Kidney epithelial cell (primary cell): ENCODE measurements around the gene C1QTNF12. TPM values are rescaled to one million over a fixed set of nuclear protein-coding genes. Genes with fewer than 3 reads are reported as not detected.

Experiments
- DNase-seq: peaks from one replicate; pipeline ENCODE4 v3.0.0-alpha.2; 2010; ENCODE audit warnings: low read depth
- H3K27me3 ChIP-seq: 2 replicates; pipeline ENCODE4 v1.6.0; 2011; ENCODE audit warnings: low read length; ENCODE audit not compliant: control insufficient read depth, insufficient read depth
- H3K36me3 ChIP-seq: 2 replicates; pipeline ENCODE4 v1.5.1; 2011; ENCODE audit warnings: low read length; ENCODE audit not compliant: control insufficient read depth, insufficient read depth
- H3K4me3 ChIP-seq: 2 replicates; pipeline ENCODE4 v1.5.1; 2011; ENCODE audit warnings: low read depth, mild to moderate bottlenecking, control low read depth, low read length
- total RNA-seq: library from RNA; depleted of rRNA; stranded (reverse); fragments of >200 nt; gene quantifications from 2 replicates; pipeline ENCODE4 v1.2.3, GENCODE V29; 2015
- TF ChIP-seq, protein P1 (sequence below): IDR thresholded peaks from 2 replicates; pipeline ENCODE4 v1.5.1; 2011; ENCODE audit warnings: mild to moderate bottlenecking, moderate library complexity, low read length, control low read depth, inconsistent platforms; ENCODE audit not compliant: insufficient read depth, poor library complexity, severe bottlenecking

The C1QTNF12 gene, protein sequence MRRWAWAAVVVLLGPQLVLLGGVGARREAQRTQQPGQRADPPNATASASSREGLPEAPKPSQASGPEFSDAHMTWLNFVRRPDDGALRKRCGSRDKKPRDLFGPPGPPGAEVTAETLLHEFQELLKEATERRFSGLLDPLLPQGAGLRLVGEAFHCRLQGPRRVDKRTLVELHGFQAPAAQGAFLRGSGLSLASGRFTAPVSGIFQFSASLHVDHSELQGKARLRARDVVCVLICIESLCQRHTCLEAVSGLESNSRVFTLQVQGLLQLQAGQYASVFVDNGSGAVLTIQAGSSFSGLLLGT
- 0.88 and 1.4 TPM in 2 replicates for total RNA-seq

DNA sequence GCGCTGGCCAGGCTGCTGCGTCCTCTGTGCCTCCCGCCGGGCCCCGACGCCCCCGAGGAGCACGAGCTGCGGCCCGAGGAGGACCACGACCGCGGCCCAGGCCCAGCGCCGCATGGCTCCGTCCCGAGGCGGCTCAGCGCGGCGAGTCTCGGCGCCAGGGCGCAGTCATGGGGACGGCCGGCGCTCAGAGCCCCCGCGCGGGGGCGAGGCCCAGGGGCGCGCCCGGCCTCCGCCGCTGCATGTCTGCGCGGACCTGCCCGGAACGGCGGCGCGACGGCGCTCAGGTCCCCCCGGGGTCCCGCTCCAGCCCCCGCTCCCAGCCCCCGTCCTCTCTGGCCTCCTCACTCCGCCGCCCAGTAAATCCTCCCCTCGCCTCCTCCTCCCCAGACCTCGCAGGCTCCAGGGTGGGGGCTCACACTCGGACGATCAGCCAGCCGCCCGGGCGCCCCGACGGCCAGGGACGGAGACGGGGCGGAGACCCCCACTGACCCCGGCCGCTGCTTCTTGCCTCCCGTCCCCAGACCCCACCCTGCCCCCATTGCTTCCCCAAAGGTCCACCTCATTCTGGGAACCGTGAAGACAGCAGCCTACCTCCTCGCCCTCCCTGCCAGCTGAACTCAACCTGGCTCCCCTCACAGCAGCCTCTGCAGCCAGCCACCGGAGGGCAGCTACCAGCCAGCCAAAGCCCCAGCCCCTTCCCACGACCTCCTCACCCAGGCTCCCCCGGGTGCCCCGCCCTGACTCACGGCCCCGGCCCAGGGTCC, at the start of gene C1QTNF12:
Gene C1QTNF12 (minus strand): TSS at position 146 of the 764 bp plus-strand sequence. CDS start 32 bp downstream, at position 114.
- Histone ChIP-seq H3K4me3 (no peak within 1 kb of the TSS), H3K27me3 (peaks cover 43% of the 10 kb centered on the region), H3K36me3 (no peaks in the 10 kb centered on the region)
- TF ChIP-seq, protein P1, sequence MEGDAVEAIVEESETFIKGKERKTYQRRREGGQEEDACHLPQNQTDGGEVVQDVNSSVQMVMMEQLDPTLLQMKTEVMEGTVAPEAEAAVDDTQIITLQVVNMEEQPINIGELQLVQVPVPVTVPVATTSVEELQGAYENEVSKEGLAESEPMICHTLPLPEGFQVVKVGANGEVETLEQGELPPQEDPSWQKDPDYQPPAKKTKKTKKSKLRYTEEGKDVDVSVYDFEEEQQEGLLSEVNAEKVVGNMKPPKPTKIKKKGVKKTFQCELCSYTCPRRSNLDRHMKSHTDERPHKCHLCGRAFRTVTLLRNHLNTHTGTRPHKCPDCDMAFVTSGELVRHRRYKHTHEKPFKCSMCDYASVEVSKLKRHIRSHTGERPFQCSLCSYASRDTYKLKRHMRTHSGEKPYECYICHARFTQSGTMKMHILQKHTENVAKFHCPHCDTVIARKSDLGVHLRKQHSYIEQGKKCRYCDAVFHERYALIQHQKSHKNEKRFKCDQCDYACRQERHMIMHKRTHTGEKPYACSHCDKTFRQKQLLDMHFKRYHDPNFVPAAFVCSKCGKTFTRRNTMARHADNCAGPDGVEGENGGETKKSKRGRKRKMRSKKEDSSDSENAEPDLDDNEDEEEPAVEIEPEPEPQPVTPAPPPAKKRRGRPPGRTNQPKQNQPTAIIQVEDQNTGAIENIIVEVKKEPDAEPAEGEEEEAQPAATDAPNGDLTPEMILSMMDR = no peak
- no peak for DNase-seq

DNA sequence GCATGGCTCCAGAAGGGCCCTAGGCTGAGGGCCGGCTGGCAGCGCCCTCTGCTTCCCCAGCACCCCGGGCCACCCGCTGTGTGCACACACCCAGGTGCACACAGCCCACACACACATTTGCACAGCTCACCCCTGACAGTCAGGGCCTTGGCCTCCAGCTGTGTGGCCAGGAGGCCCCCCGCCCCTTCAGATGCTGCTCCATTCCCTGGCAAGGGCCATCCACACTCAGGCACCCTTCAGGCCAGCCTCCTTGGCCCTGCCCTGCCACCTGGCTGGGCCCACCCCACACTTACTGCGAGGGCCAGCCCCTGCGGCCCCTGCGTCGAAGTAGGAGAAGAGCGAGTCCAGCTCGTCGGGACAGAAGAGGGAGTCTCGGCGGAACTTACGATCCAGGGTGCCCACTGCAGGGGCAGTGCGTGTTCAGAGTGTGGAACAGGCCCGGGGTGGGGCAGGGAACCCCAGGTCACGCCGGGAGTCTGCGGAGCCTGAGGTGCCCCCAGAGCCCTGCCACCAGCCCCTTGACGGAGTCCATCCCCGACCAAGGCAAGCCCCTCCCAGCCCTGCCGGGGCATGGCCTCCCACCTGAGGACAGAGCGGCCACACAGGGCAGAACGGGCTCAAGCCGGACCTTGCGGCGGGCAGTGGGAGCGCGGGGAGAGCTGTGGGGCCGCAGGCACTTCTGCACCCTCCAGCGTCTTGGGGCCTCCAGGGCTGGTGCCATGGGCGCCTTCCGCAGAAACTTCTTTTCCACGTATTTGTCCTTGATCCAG, 48.8 kb upstream of the C1QTNF12 start:
- DNase-seq = no peak
- peaks cover 5% of the 10 kb centered on the region for H3K27me3 ChIP-seq
- TF ChIP-seq, protein P1 = no peak

DNA sequence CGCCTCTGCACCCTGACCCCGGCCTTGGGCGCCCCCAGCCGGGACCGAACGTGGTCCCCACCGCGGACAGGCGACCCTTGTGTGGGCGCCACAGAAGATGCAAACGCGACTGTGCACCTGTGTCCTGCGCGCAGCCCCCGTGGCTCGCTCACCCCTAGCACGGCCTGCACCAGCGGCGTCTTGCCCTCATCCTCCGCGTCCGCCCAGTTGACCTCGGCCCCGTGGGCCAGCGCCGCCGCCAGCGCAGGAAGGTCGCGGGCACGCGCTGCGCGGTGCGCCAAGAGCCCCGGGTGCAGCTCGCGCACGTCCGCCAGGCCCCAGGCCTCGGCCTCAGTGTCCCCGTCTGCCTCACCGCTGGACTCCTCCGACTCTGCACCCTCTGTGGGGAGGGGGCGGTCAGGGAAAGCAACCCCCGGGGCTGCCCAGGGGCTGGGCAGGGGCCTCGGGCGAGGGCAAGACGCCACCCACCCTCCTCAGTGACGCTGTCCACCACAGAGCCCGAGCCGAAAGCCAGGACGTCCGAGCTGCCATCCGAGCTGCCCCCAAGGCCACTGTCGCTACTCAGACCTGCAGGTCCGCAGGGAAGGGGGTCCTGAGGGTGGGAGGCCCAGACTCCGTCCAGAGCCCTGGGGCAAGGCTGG, 47.8 kb upstream of the C1QTNF12 start:
- TF ChIP-seq, protein P1 = no peak
- Histone ChIP-seq H3K36me3 (no peaks in the 10 kb centered on the region), H3K27me3 (peaks cover 5% of the 10 kb centered on the region), H3K4me3 (no peak overlapping the region)
- no peak for DNase-seq

More for the DNA sequence above, 48.8 kb upstream of the C1QTNF12 start:
- Histone ChIP-seq H3K4me3 (no peak overlapping the region), H3K36me3 (no peaks in the 10 kb centered on the region)

DNA sequence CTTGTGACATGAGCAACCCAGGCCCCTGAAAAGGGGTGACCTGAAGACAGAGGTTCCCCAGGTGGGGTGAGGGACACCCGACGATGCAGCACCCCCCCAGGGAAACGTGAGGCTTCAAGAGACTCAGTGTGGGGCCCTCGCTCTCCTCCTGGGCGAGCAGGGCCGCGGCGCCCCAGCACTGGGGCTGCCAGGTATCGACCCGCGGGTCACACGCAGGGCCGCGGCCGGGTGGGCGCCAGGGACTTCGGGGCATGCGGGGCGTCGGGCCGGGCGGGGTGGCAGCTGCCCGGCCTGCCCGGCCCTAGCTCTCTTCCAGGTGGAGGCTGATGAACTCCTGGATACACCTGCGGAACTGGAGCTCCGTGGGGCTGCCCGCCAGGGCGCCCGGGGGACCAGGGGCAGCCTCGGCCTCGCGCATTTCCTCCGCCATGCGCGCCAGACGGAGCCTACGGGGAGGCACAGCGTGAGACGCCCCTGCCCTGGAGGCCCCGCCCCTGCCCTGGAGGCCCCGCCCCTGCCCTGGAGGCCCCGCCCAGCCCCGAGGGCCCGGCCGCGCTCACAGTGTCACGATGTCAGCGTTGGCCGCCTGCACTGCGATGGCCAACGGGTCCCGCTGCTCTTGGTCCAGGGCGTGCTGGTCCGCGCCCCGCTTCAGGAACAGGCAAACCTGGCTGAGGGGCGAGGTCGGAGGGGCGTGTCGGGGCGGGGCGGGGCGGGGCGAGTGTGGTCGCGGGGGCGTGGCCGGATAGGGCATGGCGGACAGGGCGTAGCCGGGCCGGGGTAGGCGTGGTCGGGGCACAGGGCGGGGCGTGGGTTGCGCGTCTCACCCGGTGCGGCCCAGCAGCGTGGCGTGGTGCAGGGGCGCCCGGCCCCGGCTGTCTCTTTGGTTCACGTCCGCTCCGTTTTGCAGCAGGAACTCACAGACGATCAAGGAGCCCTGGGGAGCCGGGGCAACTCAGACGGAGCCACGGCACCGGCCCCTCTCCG, 47.0 kb upstream of the C1QTNF12 start:
- DNase-seq = no peak
- TF ChIP-seq, protein P1 = no peak
- H3K4me3 ChIP-seq = no peak overlapping the region
- no peaks in the 10 kb centered on the region for H3K36me3 ChIP-seq
- H3K27me3 ChIP-seq = peaks cover 5% of the 10 kb centered on the region

DNA sequence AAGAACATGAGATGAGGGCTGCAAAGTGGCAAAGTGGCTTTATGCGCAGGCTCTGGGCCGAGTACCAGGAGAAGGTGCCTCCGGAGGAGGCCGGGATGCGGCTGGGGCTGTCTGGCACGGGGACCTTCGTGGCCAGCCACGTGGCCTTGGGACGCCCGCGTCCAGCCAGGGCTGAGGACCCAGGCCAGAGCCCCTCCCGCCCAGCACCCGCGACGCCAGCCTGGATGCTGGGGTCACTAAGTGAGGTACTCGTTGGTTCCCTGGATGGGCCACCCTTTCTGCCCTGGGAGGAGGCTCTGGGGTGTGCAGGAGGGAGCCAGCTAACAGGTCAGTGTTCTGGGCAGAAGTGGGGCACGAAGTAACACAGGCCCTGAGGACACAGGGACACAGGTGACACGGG, 46.3 kb upstream of the C1QTNF12 start:
- H3K27me3 ChIP-seq = peaks cover 5% of the 10 kb centered on the region
- H3K36me3 ChIP-seq = no peaks in the 10 kb centered on the region
- TF ChIP-seq, protein P1 = no peak
- no peak for DNase-seq
- no peak overlapping the region for H3K4me3 ChIP-seq
